IPS-NIHi11 (cell line): ENCODE results near the gene CLDN3.
A peak's percentile ranks its signal among the peaks of the same experiment; 100 is the strongest.
"Not testable (repeated sequence)": the region's sequence is repeated elsewhere in the genome, so short reads cannot be mapped to it uniquely, and the experiment has no call there.

ENCODE experiments used
- DNase-seq: peaks from one replicate; pipeline ENCODE4 v3.0.0; 2012; ENCODE audit warnings: mixed read lengths, low spot score

The CLDN3 gene

GRCh38 chr7:73770002-73770859 lies at the start of gene CLDN3:
Gene CLDN3, minus strand, starts transcription at chr7:73770270. Its CDS starts 221 bp downstream, at chr7:73770049.
- DNase-seq, result peak; percentile 90

- no peak for DNase-seq
These were observed 47.1 kb upstream of the CLDN3 start for GRCh38 chr7:73817121-73817520.

GRCh38 chr7:73815436-73815835 lies 45.4 kb upstream of the CLDN3 start:
- no peak for DNase-seq

GRCh38 chr7:73812996-73813395 lies 42.9 kb upstream of the CLDN3 start:
- DNase-seq, result no peak

- DNase-seq, result peak; percentile 86
These were observed 41.7 kb upstream of the CLDN3 start for GRCh38 chr7:73811760-73812168.

DNA sequence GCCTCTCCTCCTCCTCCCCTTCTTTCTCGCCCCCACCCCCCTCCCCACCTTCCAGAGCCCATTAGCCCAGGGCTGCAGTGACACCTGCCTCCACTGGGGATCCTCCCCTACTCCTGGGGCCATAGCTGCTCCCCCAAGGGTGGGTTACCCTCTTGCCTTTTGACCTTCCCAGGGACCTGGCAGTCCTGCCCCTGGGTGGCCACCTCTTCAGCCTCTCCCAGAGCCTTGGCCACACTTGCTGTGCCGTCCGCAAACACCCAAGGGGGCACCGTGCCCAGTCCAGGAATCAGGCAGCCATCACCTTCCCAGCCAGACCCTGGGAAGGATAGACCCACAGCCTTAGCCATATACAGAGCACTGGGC lies 40.9 kb upstream of the CLDN3 start:
- peak; percentile 49 for DNase-seq

- no peak for DNase-seq
These were observed 39.4 kb upstream of the CLDN3 start for GRCh38 chr7:73809467-73809951.

DNA sequence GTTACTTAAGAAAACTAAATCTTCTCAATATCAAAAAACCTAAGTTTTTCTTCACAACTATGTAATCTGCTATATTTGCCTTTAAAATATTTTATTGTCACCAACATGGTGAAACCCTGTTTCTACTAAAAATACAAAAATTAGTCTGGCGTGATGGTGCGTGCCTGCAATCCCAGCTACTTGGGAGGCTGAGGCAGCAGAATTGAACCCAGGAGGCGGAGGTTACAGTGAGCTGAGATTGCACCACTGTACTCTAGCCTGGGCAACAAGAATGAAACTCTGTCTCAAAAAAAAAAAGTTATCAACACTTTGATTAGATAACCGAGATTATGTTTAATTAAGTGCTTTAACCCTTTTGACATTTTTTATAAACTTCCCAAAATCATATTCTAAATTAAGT lies 32.4 kb upstream of the CLDN3 start:
- DNase-seq, result no peak

- no peak for DNase-seq
These were observed 31.5 kb upstream of the CLDN3 start for GRCh38 chr7:73801577-73801976.

- DNase-seq, result no peak
These were observed 29.4 kb upstream of the CLDN3 start for GRCh38 chr7:73799282-73800141.

DNA sequence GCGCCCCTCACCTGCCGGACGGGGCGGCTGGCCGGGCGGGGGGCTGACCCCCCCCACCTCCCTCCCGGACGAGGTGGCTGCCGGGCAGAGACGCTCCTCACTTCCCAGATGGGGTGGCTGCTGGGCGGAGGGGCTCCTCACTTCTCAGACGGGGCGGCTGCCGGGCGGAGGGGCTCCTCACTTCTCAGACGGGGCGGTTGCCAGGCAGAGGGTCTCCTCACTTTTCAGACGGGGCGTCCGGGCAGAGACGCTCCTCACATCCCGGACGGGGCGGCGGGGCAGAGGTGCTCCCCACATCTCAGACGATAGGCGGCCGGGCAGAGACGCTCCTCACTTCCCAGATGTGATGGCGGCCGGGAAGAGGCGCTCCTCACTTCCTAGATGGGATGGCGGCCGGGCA lies 27.1 kb upstream of the CLDN3 start:
- DNase-seq, result not testable (repeated sequence)

DNA sequence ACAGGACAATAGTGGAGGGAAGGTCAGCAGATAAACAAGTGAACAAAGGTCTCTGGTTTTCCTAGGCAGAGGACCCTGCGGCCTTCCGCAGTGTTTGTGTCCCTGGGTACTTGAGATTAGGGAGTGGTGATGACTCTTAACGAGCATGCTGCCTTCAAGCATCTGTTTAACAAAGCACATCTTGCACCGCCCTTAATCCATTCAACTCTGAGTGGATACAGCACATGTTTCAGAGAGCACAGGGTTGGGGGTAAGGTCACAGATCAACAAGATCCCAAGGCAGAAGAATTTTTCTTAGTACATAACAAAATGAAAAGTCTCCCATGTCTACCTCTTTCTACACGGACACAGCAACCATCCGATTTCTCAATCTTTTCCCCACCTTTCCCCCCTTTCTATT lies 26.6 kb upstream of the CLDN3 start:
- DNase-seq, result not testable (repeated sequence)

DNA sequence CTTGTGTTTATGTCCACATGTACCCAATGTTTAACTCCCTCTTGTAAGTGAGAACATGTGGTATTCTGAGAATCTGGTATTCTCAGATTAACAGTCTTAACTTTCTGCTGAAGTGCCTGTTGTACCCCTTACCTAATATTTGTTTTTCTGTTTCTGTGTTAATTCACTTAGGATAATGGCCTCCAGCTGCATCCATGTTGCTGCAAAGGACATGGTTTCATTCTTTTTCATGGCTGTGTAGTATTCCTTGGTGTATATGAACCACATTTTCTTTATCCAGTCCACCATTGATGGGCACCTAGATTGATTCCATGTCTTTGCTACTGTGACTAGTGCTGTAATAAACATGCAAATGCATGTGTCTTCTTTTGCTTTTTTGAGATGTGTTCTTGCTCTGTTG lies 25.1 kb upstream of the CLDN3 start:
- not testable (repeated sequence) for DNase-seq

DNA sequence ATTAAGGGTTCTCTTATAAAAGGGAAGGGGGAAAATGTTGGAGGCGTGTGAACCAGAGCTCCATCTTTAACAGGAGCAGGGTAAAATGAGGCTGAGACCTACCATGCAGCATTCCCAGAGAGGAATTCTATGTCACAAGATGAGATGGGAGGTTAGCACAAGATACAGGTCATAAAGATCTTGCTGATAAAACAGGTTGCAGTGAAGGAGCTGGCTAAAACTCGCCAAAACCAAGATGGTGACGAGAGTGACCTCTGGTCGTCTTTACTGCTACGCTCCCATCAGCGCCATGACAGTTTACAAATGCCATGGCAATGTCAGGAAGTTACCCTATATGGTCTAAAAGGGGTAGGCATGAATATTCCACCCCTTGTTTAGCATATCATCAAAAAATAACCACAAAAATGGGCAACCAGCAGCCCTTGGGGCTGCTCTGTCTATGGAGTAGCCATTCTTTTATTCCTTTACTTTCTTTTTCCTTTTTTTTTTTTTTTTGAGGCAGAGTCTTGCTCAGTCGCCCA lies 21.2 kb upstream of the CLDN3 start:
- not testable (repeated sequence) for DNase-seq

DNA sequence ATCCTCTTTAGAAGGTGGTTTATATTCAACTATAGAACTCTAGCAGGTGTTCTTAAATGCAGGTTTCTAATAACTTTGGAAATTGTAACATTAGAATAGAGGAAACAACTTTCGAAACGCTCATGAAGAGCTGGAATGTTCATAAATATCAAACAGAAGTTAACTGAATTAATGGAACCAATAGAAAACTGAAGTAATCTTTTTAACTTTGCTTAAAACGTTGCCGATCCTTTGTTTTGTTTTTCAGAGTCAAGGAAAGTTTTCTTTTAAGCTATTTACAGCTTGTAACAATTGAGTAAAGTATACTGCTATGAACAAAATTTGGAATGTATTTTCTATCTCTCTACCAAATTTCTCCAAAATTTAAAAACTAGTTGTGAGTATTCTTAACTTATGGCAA lies 19.0 kb upstream of the CLDN3 start:
- no peak for DNase-seq

DNA sequence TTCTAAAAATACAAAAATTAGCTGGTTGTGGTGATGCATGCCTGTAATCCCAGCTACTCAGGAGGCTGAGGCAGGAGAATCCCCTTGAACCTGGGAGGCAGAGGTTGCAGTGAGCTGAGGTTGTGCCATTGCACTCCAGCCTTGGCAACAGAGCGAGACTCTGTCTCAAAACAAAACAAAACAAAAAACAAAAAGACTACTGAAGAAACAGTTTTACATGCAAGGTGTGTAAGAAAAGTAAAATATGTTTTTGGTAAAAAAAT lies 17.6 kb upstream of the CLDN3 start:
- not testable (repeated sequence) for DNase-seq

DNA sequence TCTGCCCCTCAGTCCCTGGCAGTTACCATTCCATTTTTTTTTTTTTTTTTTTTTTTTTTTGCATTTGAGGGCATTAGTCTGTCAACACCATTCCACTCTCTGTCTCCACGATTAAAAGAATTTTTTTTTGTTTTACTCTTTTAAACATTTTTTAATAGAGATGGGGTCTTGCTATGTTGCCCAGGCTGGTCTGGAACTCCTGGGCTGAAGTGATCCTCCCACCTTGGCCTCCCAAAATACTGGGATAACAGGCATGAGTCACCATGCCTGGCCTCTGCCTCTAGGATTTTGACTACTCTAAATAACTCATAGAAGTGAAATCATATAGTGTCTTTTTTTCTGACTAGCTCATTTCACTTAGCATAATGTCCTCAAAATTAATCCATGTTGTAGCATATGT lies 16.5 kb upstream of the CLDN3 start:
- DNase-seq, result no peak

DNA sequence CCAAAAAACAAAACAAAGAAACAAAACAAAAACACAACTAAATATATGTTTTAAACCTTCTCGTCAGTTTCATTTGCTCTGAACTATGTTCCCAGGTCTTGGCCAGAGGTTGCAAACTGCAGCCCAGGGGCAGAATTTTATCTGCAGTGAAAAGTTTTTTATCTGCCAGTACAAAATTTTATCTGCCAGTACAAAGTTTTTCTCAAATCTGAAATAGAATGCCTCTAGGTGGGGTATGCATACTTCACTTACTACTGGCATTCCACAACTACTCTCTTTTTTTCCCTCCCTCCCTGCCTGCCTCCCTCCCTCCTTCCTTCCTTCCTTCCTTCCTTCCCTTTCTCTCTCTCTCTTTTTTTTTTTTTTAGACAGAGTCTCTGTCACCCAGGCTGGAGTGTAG lies 9.4 kb upstream of the CLDN3 start:
- no peak for DNase-seq

- no peak for DNase-seq
These were observed 8.8 kb upstream of the CLDN3 start for GRCh38 chr7:73778801-73779389.

GRCh38 chr7:73774923-73775322 lies 4.9 kb upstream of the CLDN3 start:
- no peak for DNase-seq

- no peak for DNase-seq
These were observed 3.8 kb upstream of the CLDN3 start for GRCh38 chr7:73773700-73774517.
